HepG2 (cell line): ENCODE results near the gene PDP2. TPM values are rescaled to one million over a fixed set of nuclear protein-coding genes. Genes with fewer than 3 reads are reported as not detected.
A peak's percentile ranks its signal among the peaks of the same experiment; 100 is the strongest.

Experiments
- AKNA ChIP-seq: sonication (generic); formaldehyde crosslinking; IDR thresholded peaks from 2 replicates; pipeline ENCODE4 v1.4.0; 2020; ENCODE audit warnings: missing genetic modification reagents, borderline replicate concordance
- ATF7-NPFF ChIP-seq: sonication (generic); formaldehyde crosslinking; IDR thresholded peaks from 2 replicates; pipeline ENCODE4 v1.8.1; 2023; ENCODE audit warnings: mild to moderate bottlenecking, low read depth, missing genetic modification reagents, moderate library complexity
- CHCHD3 ChIP-seq: sonication (generic); formaldehyde crosslinking; IDR thresholded peaks from 2 replicates; pipeline ENCODE4 v1.8.0; 2022; ENCODE audit warnings: mild to moderate bottlenecking, missing genetic modification reagents, moderate library complexity
- HNRNPLL ChIP-seq: fragments of 200-400 bp; formaldehyde crosslinking; IDR thresholded peaks from 2 replicates; pipeline ENCODE4 v1.6.1; 2017; ENCODE audit warnings: mild to moderate bottlenecking, low read depth, low read length; ENCODE audit not compliant: poor library complexity, severe bottlenecking
- NBN ChIP-seq: fragments of 450-650 bp; conservative IDR thresholded peaks from 2 replicates; pipeline ENCODE4 v1.6.1; 2017
- NKX3-1 ChIP-seq: sonication (generic); formaldehyde crosslinking; IDR thresholded peaks from 2 replicates; pipeline ENCODE4 v1.5.0; 2020; ENCODE audit warnings: missing genetic modification reagents
- PAF1 ChIP-seq: IDR thresholded peaks from 2 replicates; pipeline ENCODE4 v1.6.1; 2016; ENCODE audit warnings: missing genetic modification reagents, missing compliant biosample characterization
- SRSF4 ChIP-seq: fragments of 200-400 bp; formaldehyde crosslinking; IDR thresholded peaks from one replicate; pipeline ENCODE4 v1.6.1; 2018; ENCODE audit warnings: mild to moderate bottlenecking, low read depth, low read length, moderate library complexity; ENCODE audit not compliant: poor library complexity, severe bottlenecking
- XBP1 ChIP-seq: sonication (generic); formaldehyde crosslinking; IDR thresholded peaks from 2 replicates; pipeline ENCODE4 v1.5.0; 2020; ENCODE audit warnings: missing genetic modification reagents
- ZNF235 ChIP-seq: sonication (generic); formaldehyde crosslinking; IDR thresholded peaks from 2 replicates; pipeline ENCODE4 v1.8.1; 2023; ENCODE audit warnings: mild to moderate bottlenecking, missing genetic modification reagents, borderline replicate concordance
- ZNF282 ChIP-seq: fragments of 450-650 bp; IDR thresholded peaks from 2 replicates; pipeline ENCODE4 v1.6.1; 2018; ENCODE audit not compliant: partially characterized antibody
- ZNF558 ChIP-seq: sonication (generic); formaldehyde crosslinking; IDR thresholded peaks from 2 replicates; pipeline ENCODE4 v1.9.0; 2022; ENCODE audit warnings: mild to moderate bottlenecking, missing genetic modification reagents, borderline replicate concordance
- ZNF589 ChIP-seq: sonication (generic); formaldehyde crosslinking; conservative IDR thresholded peaks from 2 replicates; pipeline ENCODE4 v1.8.0; 2022; ENCODE audit warnings: mild to moderate bottlenecking, moderate library complexity, missing genetic modification reagents
- ZNF672 ChIP-seq: sonication (generic); formaldehyde crosslinking; IDR thresholded peaks from 2 replicates; pipeline ENCODE4 v1.8.1; 2022; ENCODE audit warnings: missing genetic modification reagents
- ZSCAN12 ChIP-seq: sonication (generic); formaldehyde crosslinking; IDR thresholded peaks from 2 replicates; pipeline ENCODE4 v1.9.0; 2021; ENCODE audit warnings: mild to moderate bottlenecking, missing genetic modification reagents
- polyA plus RNA-seq, 8 experiments: library from polyadenylated mRNA; depleted of rRNA in 3 of 8; stranded (reverse) in 7 of 8; unstranded in 1 of 8; fragments of >200 nt; fragmentation: Illumina TruSeq in 4 of 8; extraction: Trizol in 4 of 8; gene quantifications; 2 replicates each; pipeline versions ENCODE4 v1.2.1 to v1.2.3, GENCODE V29; 2011 to 2016; ENCODE audit warnings: low read depth in 4 of 8, missing spikeins in 1 of 8, mixed read lengths in 1 of 8; ENCODE audit not compliant: insufficient read depth in 1 of 8
- total RNA-seq, 5 experiments: library from RNA; depleted of rRNA; stranded (reverse); fragments of >200 nt; fragmentation: Illumina TruSeq; extraction: Trizol; gene quantifications; 2 replicates each; pipeline ENCODE4 v1.2.3, GENCODE V29; 2016; ENCODE audit warnings: low read depth in 1 of 5
- TF ChIP-seq, protein P1 (sequence below): sonication (generic); formaldehyde crosslinking; IDR thresholded peaks from 2 replicates; pipeline ENCODE4 v1.4.0; 2020; ENCODE audit warnings: mild to moderate bottlenecking, missing genetic modification reagents
- TF ChIP-seq, protein P2 (sequence below): sonication (generic); formaldehyde crosslinking; IDR thresholded peaks from 2 replicates; pipeline ENCODE4 v1.8.1; 2023; ENCODE audit warnings: mild to moderate bottlenecking, inconsistent platforms, moderate library complexity, missing genetic modification reagents, borderline replicate concordance
- TF ChIP-seq, protein P3 (sequence below): sonication (generic); formaldehyde crosslinking; IDR thresholded peaks from 2 replicates; pipeline ENCODE4 v1.4.0; 2020; ENCODE audit warnings: missing genetic modification reagents

The PDP2 gene
- total and polyA plus RNA-seq, 2 of the 13 experiments (the other 11 are each of a cell fraction or from before 2014, with no cell fraction given) = 12.8 to 15.8 TPM

GRCh38 chr16:66905633-66906539, 25.6 kb downstream of the PDP2 start (continued):
- TF ChIP-seq, protein P1, sequence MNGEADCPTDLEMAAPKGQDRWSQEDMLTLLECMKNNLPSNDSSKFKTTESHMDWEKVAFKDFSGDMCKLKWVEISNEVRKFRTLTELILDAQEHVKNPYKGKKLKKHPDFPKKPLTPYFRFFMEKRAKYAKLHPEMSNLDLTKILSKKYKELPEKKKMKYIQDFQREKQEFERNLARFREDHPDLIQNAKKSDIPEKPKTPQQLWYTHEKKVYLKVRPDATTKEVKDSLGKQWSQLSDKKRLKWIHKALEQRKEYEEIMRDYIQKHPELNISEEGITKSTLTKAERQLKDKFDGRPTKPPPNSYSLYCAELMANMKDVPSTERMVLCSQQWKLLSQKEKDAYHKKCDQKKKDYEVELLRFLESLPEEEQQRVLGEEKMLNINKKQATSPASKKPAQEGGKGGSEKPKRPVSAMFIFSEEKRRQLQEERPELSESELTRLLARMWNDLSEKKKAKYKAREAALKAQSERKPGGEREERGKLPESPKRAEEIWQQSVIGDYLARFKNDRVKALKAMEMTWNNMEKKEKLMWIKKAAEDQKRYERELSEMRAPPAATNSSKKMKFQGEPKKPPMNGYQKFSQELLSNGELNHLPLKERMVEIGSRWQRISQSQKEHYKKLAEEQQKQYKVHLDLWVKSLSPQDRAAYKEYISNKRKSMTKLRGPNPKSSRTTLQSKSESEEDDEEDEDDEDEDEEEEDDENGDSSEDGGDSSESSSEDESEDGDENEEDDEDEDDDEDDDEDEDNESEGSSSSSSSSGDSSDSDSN = peak; percentile 45
- TF ChIP-seq CHCHD3 (CRISPR knock-in tag) = no peak
- TF ChIP-seq ZNF589 (CRISPR knock-in tag) = no peak
- no peak for TF ChIP-seq ZNF558 (CRISPR knock-in tag)
- no peak for TF ChIP-seq HNRNPLL
- TF ChIP-seq NKX3-1 = no peak
- no peak for TF ChIP-seq ZSCAN12 (CRISPR knock-in tag)
- TF ChIP-seq SRSF4 = no peak
- TF ChIP-seq, protein P2, sequence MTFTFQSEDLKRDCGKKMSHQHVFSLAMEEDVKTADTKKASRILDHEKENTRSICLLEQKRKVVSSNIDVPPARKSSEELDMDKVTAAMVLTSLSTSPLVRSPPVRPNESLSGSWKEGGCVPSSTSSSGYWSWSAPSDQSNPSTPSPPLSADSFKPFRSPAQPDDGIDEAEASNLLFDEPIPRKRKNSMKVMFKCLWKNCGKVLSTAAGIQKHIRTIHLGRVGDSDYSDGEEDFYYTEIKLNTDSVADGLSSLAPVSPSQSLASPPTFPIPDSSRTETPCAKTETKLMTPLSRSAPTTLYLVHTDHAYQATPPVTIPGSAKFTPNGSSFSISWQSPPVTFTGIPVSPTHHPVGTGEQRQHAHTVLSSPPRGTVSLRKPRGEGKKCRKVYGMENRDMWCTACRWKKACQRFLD (CRISPR knock-in tag) = peak; percentile 81; the same call in 1 of the 2 replicates
- TF ChIP-seq ZNF672 (CRISPR knock-in tag) = no peak
- no peak for TF ChIP-seq ZNF235
- no peak for TF ChIP-seq AKNA (CRISPR knock-in tag)
- TF ChIP-seq, protein P3, sequence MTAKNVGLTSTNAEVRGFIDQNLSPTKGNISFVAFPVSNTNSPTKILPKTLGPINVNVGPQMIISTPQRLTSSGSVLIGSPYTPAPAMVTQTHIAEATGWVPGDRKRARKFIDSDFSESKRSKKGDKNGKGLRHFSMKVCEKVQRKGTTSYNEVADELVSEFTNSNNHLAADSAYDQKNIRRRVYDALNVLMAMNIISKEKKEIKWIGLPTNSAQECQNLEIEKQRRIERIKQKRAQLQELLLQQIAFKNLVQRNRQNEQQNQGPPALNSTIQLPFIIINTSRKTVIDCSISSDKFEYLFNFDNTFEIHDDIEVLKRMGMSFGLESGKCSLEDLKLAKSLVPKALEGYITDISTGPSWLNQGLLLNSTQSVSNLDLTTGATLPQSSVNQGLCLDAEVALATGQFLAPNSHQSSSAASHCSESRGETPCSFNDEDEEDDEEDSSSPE (CRISPR knock-in tag) = no peak
- TF ChIP-seq NBN = no peak
- TF ChIP-seq ATF7-NPFF = peak; percentile 73; the same call in 1 of the 2 replicates
- no peak for TF ChIP-seq PAF1
- TF ChIP-seq ZNF282 = no peak
- TF ChIP-seq XBP1 (CRISPR knock-in tag) = no peak
